B cell (primary cell): ENCODE measurements around the gene ADARB2.

Experiments
- CTCF ChIP-seq: fragments of 200-600 bp; IDR thresholded peaks from one replicate; pipeline ENCODE4 v1.8.0; 2022; ENCODE audit warnings: antibody characterized with exemption, mild to moderate bottlenecking
- EZH2 ChIP-seq: IDR thresholded peaks from 2 replicates; pipeline ENCODE4 v1.6.1; 2012; ENCODE audit warnings: borderline replicate concordance, low read depth, mild to moderate bottlenecking, moderate library complexity, low read length; ENCODE audit not compliant: insufficient read depth, poor library complexity, severe bottlenecking

GRCh38 chr10:1628757-1629156, 108.6 kb downstream of the ADARB2 start:
- no peak for TF ChIP-seq CTCF
- no peak for TF ChIP-seq EZH2
